AG04449 (cell line): ENCODE results near the gene NOP56.

Source experiments
- CTCF ChIA-PET: fragments of 350-600 bp; formaldehyde crosslinking; extraction: SDS; loops from one replicate; lab custom pipeline; 2021; ENCODE audit warnings: antibody characterized with exemption; lab: Yijun Ruan, JAX
- POLR2A ChIA-PET: fragments of 400-600, 350-600 bp; formaldehyde crosslinking; extraction: SDS; loops from one replicate; lab custom pipeline; 2020; ENCODE audit warnings: antibody characterized with exemption, inconsistent platforms; lab: Yijun Ruan, JAX
- DNase-seq: peaks from one replicate; pipeline ENCODE4 v3.0.0-alpha.2; 2010; ENCODE audit warnings: low read depth, low spot score
- H3K4me3 ChIP-seq: 2 replicates; pipeline ENCODE4 v1.5.1; 2011; ENCODE audit warnings: low read depth, mild to moderate bottlenecking, control low read depth, low read length
- CTCF ChIP-seq: IDR thresholded peaks from one replicate; pipeline ENCODE4 v1.5.1; 2011; ENCODE audit warnings: mild to moderate bottlenecking, moderate library complexity, low read length, control low read depth, inconsistent platforms; ENCODE audit not compliant: insufficient read depth; ENCODE audit errors: missing control alignments

Gene NOP56

GRCh38 chr20:2687514-2687913 lies 35.1 kb downstream of the NOP56 start:
- TF ChIP-seq CTCF: no peak
- DNase-seq: no peak
- H3K4me3 ChIP-seq: no peak overlapping the region
- CTCF ChIA-PET: interaction anchor here (0.6 to 5.6 kb wide), 17 partner anchors 9 to 314 kb away, joined by 3 to 77 read pairs (median 5); partner anchors contain the start of gene IDH3B
- POLR2A ChIA-PET: no interaction called here

GRCh38 chr20:2688041-2688591 lies 35.7 kb downstream of the NOP56 start:
- ChIA-PET CTCF (interaction anchor here (0.6 to 5.6 kb wide), 22 partner anchors 9 to 341 kb away, joined by 3 to 77 read pairs (median 5); partner anchors contain the start of gene IDH3B), POLR2A (interaction anchor here (0.7 kb wide), 1 partner anchor 13 kb away, joined by 3 read pairs; no protein-coding TSS in a partner anchor)
- no peak overlapping the region for H3K4me3 ChIP-seq
- peak; percentile 3 for DNase-seq
- peak; percentile 78 for TF ChIP-seq CTCF

- ChIA-PET POLR2A (no interaction called here), CTCF (interaction anchor here (1.0 to 5.6 kb wide), 5 partner anchors 11 to 311 kb away, joined by 3 to 77 read pairs (median 5); no protein-coding TSS in a partner anchor)
- TF ChIP-seq CTCF: no peak
- no peak overlapping the region for H3K4me3 ChIP-seq
- no peak for DNase-seq
Observed at GRCh38 chr20:2690213-2690612, 37.8 kb downstream of the NOP56 start.

- H3K4me3 ChIP-seq: no peak overlapping the region
- POLR2A ChIA-PET: no interaction called here
- no peak for DNase-seq
- no peak for TF ChIP-seq CTCF
- CTCF ChIA-PET: interaction anchor here (1.0 to 2.1 kb wide), 4 partner anchors 10 to 170 kb away, joined by 3 to 7 read pairs (median 4); no protein-coding TSS in a partner anchor
Observed at GRCh38 chr20:2690718-2691117, 38.3 kb downstream of the NOP56 start.

DNA sequence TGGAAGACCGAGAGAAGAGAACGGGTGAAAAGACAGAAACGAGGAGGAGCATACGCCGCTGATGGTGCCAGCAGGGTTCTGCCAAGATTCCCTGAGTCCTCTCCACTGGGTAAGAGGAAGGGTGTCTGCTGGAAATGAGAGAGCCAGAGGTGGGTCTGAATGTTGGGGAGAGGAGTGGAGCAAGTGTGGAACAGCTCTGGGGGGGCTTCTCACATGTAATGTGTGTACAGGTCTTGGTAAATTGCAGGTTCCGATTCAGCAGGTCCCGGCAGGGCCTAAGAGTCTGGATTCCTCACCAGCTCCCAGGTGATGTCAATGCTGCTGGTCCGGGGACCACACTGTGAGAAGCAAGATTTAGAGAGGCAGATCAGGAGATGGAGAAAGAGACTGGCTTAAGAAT lies 38.7 kb downstream of the NOP56 start:
- POLR2A ChIA-PET: no interaction called here
- CTCF ChIA-PET: interaction anchor here (1.4 to 2.1 kb wide), 3 partner anchors 53 to 169 kb away, joined by 3 to 7 read pairs (median 5); no protein-coding TSS in a partner anchor
- no peak for TF ChIP-seq CTCF
- no peak overlapping the region for H3K4me3 ChIP-seq
- no peak for DNase-seq

- CTCF ChIA-PET: interaction anchor here (0.9 to 3.8 kb wide), 5 partner anchors 52 to 310 kb away, joined by 3 to 16 read pairs (median 5); no protein-coding TSS in a partner anchor
- no peak for TF ChIP-seq CTCF
- peak overlapping the region; percentile 50; the same call in 1 of the 2 replicates for H3K4me3 ChIP-seq
- no peak for DNase-seq
- POLR2A ChIA-PET: no interaction called here
Observed at GRCh38 chr20:2691663-2692035, 39.2 kb downstream of the NOP56 start.
